ENCODE measurements around the gene DMD.

The DMD gene

DNA sequence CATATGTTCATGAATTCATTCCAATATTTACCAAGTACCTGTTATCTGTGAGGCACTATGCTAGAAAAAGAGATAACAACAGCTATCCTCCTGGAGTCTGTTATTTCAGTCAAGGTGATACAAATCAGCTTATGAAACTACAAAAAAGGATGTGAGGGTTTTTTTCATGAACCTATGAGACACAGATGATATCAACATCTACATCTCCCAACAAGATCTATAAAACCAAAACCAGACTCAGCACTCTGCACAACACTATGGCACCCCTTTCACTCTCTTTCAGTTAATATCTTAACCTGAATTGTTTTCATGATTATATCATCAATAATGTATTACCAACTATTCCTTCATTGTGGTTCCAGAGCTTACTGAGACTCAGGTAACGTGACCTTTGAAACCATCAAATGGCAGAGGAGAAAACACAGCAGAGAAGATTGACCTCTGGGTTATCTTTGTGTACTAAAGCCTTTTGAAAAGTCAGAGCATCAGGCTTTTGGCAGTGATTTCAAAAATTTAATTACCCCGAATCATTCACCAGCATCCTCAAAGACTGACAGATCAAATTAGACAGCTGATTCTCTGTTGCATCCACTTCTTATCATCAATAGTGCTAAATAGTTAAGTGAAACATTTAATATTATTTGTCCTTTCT lies 1894.9 kb downstream of the DMD start:
- DNase-seq = peak; percentile 0

DNA sequence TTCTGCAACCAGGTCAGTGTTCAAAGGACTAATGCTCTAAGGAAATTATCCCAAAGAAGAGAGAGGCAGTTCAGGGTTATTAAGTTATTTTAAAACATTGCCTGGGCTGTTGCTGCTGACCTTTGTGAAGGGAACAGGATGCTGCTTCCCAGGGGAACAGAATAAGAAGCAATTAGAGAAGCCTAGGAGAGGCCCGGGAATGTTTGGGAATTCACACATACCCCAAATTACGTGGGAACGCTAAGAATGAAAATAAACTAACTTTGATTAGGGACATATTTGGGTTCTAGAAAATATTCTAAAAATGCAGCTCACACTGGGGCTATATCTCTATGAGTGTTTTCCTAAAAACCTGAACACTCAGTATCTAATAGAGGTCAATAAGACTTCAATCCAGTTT lies 1896.4 kb downstream of the DMD start:
- no peak for DNase-seq

DNA sequence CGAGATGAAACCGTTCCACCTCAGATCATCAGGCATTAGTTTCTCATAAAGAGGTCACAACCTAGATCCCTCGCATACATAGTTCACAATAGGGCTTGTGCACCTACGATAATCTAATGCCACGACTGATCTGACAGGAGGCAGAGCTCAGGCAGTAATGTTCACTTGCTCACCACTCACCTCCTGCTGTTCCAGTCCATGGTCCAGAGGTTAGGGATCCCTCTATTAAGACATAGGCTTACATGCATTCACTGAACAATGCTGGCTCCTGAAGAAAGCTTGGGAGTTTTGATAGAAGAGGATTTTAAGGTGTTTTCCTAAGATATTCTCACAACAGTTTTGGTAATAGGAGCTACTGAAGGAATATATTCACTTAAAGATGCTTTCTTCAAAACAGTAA lies 1903.4 kb downstream of the DMD start:
- no peak for DNase-seq

DNA sequence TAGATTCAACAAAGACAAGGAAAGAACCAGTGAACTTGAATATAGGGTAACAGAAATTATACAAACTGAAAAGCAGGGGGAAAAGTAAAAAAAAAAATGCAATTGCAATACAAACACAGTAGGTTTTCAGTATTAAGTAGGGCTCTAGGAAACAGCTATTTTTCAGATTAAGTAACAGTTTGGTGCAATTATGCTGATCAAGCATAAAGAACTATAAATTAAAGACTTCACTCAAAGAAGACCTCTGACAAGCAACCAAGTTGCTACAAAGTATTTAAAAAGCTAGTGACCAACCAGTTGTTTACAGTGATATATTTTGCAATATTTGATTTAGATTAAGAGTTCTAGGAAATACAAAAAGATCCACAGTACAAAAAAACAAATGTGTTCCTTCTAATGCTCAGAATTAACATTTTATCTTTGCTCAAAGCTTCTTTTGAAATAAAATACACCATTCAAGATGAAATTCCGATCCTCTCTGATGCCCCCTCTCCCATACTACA lies 1908.7 kb downstream of the DMD start:
- no peak for DNase-seq

DNA sequence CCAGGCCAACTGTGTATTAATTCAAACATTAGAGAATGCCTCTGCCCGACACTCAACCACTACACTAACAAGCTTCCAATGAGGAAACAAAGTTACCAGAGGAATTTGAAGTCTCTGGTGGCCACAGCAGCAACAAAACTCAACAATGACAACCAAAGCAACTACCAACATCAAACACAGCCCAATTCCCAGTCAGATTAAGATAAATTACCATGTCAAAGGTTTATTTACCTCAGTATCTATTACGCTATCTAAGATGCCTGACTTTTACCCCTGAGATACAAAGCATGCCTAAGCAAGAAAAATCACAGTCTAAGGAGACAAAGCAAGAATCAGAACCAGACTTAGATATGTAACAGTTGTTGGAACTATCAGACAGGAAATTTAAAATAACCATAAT lies 1909.4 kb downstream of the DMD start:
- no peak for DNase-seq

DNA sequence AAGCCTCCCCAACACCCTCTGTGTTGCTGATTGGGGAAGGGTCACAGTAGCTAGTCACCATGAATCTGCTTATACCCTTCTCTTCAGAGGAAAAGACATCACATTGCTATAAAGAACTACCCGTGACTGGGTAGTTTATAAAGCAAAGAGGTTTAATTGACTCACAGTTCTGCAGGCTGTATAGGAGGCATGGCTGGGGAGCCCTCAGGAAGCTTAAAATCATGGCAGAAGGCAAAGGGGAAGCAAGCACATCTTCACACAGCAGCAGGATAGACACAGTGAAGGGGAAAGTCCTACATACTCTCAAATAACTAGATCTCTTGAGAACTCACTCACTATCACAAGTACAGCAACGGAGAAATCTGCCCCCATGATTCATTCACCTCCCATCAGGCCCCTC lies 1910.1 kb downstream of the DMD start:
- DNase-seq = no peak

DNA sequence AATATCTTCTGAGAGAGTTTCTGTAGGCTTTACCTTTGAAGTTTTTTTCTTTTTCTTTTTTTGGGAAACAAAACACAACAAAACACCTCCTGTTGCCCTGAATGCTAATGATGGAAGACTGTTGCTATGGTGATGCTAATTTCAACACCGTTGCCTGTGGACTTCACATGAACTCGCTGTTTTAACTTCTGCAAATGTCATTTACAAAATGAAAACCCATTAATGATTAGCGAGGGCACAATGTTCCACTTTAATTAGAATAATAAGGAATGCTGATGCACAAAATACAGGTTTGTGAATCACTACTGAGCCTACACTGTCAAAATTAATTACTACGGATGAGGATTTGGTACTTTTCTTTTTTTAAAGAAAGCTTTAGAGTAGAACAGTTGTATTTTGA lies 1912.4 kb downstream of the DMD start:
- DNase-seq = no peak

DNA sequence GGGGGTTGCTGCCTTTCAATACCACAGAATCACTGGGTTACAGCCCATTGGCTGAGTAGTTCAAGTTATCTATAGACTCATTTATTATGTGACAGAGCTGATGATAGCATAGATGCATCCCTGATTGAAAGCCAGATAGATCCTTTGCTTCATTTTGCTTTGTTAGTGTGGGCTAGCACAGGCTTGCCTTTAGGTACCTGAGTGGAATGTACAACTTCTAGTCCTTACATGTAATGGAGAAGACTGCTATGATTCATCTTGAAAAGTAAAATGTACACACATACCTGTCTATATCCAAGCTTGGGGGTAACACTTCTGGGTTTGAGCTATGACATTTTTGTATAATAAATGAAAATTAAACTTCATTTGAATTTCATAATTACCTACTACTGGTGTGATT lies 1913.5 kb downstream of the DMD start:
- DNase-seq = no peak

DNA sequence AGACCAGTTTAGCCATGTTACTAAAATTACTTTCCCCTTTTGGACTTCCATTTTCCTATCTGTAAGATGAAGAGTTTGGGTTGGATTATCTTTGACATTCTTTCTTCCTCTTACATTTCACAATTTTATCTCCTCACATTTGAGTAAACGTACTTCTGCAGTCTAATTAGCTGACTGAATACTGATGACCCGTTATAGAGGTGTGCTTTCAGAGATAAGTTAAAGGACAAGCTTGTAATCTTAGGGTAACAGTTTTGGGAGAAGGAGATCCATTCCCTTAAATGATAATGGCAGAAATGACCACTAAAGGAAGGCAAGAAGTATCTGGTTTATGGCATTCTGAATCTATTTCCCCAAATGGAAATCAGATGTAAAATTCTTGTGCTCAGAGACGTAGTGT lies 1916.9 kb downstream of the DMD start:
- DNase-seq = no peak

DNA sequence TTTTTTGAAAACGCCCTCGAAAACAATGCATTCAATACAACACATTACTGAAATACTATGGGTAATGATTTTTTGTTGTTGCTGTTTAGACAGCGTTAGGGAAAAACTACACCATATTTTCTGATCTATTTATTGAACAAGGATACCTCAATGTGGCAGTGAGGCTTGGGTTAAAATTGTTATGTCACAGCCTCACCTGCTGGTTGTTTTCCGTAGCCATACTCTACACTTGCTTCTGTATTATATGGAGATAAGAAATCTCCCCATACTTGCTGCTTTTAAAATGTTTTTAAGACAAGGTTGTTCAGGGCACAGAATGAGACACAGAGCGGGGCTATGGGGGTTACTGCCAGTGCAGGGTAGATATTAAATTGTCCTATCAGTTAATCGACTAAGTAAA lies 1917.9 kb downstream of the DMD start:
- peak; percentile 12 for DNase-seq

DNA sequence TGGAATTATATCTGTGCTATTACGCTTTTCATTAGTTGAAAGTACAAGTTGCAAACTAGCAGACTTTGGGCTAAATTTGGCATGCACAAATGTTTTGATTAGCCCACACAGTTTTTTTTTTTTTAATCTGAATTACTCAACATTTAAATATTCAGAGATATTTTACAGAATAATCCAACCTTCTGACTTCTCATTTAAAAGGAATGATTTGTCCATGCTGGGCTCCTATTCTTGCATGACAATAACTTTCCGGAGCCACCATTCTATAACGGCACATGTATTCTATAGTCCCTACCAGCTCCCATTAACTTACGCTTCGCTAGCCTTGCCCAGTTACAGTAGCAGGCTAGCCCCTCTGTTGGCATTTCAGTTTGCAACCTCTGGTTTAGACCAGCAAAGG lies 1920.2 kb downstream of the DMD start:
- no peak for DNase-seq

DNA sequence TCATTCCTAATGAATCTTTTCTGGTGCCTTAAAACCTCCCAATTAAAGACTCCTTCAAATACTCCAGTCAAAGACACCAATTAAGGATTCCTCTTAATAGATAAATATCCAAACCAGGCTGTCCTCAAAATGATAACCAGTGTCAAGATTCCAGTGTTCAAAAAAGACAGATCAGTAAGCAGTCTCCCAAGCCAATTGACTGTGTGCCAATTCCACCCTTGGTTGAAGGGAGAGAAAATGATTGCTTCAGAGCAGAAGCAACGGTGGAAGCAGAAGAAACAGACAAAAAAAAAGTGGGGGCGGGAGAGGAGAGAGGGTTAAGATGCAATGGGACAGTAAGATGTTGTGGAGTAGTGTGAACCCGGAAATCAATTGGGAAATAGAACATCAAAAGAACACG lies 1923.5 kb downstream of the DMD start:
- no peak for DNase-seq

DNA sequence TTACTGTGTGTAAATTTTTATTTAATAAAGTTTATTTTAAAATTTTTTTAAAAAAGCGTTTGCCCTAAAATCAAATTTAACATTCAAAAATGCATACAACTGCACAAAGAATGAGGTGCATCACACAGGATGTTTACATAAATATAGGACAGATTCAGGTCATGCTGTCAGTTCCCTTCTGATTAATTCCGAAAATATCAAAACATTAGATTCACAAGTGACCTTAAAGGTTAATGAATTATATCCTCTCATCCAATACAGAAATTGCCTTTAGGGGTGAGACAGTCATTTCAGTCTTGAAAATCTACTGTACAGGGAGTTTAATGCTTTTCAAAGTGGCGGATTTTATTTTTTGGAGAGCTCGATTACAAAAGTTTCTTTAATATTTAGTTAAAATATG lies 1930.8 kb downstream of the DMD start:
- DNase-seq = no peak

DNA sequence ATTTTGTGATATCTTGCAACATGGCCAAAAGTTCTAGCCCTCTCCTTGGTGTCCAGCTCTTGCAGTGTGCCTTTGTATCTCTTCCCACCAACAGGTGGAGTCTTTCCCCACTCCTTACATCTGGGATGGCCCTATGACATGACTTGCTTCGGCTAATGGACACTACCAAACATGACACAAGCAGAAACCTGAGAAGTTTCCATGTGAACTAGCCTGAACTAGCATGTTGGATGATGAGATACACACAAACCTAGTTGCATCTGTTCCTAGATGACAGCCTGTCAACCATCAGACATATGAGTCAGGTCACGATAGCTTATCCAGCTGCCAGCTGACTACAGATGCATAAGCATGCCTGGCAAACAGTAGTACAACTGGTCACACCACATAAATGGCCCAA lies 1932.0 kb downstream of the DMD start:
- peak; percentile 4 for DNase-seq

DNA sequence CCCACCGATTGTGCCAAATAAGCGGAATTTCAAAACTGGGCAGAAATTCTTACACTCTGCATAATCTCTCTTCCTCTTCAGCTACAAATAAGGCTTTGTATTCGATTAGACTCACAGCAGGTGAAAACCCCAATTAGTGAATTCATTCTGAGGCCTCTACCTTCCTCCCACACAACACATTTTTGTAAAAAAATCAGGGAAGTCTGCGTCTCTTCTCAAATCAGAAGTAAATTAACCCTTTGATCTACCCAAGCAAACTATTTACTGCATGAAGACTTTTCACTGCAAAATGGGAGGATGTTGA lies 1938.9 kb downstream of the DMD start:
- DNase-seq = no peak

DNA sequence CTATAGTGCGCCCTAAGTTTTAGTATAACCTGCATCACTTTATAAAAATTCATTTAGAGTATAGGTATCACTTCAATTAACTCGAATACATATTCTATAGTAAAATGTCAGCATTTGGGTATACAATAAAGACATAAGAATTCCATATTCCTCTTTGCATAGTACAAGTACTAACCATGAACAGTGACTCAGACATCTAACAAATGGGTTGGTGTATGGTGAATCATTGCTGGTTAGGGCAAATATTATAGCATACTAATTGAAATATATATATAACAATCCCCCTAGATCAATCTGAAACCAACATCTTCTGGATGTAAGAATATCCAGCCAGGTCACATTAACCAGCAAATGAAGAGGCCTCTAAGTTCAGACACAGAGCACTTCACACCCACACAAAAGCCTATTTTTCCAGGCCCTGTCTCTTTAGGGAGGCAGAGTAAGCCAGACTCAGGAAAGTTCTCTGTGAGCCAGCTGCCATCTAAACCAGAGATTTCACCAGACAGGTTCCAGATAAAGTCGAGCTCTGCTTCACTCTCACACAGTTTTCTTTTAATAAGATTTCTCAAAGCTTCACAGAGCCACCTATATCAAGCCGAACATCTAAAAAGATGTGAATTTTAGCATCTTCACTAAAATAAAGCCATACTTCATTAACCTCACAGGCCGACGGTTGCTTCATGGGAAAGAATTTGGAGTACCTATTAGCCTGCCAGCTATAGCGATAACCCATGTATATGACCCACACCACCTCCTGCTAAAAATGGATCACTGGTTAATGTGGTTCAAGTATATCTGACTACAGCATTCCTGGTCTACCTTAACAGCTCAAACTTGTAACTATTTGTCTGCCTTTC lies 1939.5 kb downstream of the DMD start:
- DNase-seq = no peak

DNA sequence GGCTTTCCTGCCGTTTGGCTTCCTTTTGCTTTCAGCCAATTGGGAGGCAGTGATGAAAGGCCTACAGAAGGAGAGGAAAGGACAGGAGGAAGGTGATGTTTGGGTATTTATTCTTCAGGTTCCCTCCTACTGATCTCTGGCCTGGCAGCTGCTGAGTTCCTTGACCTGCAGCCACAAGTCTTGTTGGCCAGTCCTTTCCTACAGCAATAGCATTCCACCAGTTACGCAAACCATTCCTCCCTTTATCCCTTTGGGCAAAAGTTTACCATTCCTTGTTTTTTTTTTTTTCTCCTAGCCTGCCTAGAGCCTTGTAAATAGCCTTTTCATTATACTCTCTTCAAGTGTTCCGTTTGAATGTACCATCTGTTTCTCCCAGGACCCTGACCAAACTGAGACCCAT lies 1941.4 kb downstream of the DMD start:
- no peak for DNase-seq

DNA sequence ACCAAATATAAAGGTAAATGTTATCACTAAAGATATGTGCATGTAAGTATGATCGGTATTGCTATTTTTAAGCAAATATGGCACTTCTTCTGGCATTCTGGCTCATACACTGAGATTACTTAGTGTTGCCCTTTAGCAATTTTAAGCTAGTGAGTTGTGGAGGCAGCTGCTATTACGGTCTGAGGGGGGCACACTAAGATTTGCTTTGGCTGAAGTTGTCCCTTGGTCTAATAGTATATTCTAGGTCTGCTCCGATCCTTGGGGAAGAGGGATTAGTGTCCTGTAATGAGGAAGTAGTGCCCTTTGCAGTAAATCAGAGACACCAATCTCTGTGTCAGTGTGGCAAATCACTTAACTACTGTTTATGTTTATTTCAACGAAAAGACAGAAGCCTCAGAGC lies 1943.0 kb downstream of the DMD start:
- DNase-seq = no peak

DNA sequence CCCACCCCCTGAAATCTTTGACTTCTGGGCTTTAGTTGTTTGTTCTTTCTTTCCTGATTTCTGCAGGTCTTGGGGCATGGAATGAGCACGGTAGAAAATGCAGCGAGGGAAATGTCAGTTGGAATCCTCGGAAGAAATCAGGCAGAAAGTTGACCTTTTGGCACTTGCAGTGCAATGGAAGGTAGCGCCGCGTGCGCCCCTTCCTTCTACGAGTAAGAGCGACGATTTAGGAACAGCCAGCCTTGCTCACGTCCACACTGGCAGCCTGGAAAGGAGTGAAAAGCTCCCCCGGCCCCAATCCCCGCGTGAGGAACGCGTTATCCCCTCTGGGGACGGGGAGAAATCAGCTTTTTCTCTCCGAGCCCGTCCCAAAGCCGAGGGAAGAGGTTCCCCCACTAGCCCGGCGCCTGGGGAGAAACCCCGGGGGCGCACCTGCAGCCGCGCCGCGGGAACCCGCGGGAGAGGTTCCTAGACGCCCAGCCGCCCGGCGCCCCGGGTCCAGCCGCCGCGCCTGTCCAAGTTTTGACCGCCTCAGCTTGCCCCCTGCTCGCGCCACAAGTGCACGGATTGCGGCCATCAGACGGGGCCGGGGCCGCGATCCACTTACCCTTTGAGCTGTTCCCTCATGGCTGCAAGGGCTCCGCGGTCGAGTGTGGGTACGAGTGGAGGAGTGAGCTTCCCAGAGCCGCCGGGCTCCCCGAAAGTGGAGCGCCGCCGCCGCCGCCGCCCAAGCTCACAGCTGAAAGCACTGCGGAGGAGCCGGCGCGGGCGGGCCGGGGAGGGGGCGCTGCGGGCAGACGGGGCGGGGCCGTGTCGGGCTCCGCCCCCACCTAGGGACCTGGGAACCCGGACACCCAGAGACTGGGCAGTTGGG lies 1944.9 kb downstream of the DMD start:
- peak; percentile 61 for DNase-seq

DNA sequence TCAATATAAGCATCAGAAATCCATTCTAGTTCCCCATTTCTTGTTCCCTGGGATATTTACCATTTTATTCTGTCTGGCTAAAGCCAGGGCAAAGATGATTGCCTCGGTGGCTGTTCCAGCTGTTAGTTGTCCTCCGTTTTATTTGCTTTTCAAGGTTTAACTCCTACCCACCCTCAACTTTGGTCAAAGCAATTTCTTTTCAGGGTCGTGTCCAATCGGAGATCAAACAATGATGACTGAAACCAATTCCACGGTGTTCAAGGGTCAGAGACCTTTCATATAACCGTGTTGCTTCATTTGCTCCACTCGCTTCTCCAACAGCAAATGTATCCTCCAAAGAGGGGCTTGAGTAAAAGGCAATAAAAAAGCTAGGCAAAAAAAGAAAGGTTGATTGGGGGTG lies 1946.0 kb downstream of the DMD start:
- no peak for DNase-seq

DNA sequence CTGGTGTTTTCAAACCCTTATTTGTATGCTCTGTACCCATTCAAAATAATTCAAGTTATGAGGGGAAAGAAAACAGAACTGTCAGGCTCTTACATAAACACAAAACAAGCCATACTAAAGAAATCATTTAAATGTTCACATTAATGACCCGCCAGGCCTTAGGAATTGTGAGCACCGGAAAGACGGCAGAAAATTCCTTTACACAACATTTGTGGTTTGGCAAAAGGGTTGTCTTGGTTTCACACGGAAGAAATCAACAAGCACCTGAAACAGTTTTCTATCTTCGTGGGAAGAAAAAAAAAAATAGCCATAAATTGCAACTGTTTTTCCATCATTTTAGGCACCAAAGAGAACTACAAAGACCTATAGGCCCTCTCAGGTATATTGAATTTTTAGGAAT lies 1951.0 kb downstream of the DMD start:
- DNase-seq = no peak

DNA sequence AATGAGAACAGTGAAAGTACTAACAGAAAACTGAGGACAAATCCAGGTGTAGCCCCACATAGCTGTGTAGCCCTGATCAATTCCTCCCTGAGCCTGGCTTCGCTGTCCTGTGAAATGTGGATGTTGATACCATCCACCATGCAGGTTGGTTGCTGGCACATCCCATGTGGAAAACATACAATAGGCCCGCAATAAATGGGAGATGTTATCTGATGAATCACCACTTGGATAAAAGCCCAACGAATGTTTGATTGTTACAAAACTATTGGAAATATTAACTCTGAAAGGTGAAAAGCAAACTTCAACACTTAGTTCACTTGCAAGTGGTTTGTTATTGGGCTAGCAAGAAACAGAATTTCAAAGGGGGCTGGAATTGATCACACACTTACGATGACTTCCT lies 1953.2 kb downstream of the DMD start:
- no peak for DNase-seq

DNA sequence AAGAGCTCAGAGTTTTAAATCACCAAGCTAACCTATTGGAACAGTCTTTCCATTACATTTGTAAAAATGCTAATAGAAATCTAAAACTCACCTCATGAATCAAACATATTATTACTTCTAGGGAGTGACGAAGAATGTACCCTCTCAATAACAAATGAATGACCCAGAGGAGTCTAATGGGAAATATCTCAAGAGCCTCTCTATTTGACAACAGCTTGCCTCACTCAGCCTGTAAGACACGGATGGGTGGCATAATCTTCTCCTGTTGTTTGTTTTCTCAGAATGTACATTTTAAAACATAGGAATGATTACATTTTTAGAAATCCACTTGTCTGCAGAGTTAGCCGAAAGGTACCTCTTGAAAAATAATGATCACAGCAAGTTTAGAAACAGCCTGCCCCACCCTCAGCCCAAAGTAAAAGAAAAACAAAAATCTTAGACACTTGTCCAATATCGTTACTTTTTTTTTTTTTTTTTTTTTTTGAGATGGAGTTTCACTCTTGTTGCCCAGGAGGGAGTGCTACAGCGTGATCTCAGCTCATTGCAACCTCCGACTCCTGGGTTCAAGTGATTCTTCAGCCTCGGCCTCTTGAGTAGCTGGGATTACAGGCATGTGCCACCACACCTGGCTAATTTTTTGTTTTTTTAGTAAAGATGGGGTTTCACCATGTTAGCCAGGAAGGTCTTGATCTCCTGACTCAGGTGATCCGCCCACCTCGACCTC lies 1955.9 kb downstream of the DMD start:
- no peak for DNase-seq
